HEK293 (cell line): ENCODE results near the gene POC1B.

Experiments
- CTCF ChIA-PET: fragments of 350-600 bp; formaldehyde crosslinking; extraction: SDS; loops from one replicate; lab custom pipeline; 2021; ENCODE audit warnings: antibody characterized with exemption; lab: Yijun Ruan, JAX
- POLR2A ChIA-PET: fragments of 300-600 bp; formaldehyde crosslinking; extraction: SDS; loops from one replicate; lab custom pipeline; 2020; ENCODE audit warnings: antibody characterized with exemption, inconsistent platforms; lab: Yijun Ruan, JAX
- H3K27ac ChIP-seq: fragments of 200-500 bp; sonication (Bioruptor generic); 2 replicates; pipeline ENCODE4 v1.5.1; 2014; ENCODE audit warnings: low read depth, low read length, control low read depth, inconsistent platforms; ENCODE audit errors: extremely low read depth
- H3K36me3 ChIP-seq, 2 experiments: fragments of 200-500 bp in 1 of 2; sonication (Bioruptor generic) in 1 of 2; 1 replicate in 1 of 2; 2 replicates in 1 of 2; pipeline ENCODE4 v1.5.1; 2014 to 2017; ENCODE audit warnings: inconsistent platforms in 2 of 2, low read length in 2 of 2; ENCODE audit not compliant: control insufficient read depth in 2 of 2, insufficient read depth in 1 of 2
- H3K4me1 ChIP-seq: fragments of 200-500 bp; sonication (Bioruptor generic); 2 replicates; pipeline ENCODE4 v1.5.1; 2014; ENCODE audit warnings: mild to moderate bottlenecking, low read length, inconsistent platforms; ENCODE audit not compliant: control insufficient read depth, insufficient read depth
- H3K4me3 ChIP-seq: 2 replicates; pipeline ENCODE4 v1.5.1; 2011; ENCODE audit warnings: low read depth, mild to moderate bottlenecking, control low read depth, low read length, moderate library complexity
- H3K9me3 ChIP-seq: fragments of 200-500 bp; sonication (Bioruptor generic); 2 replicates; pipeline ENCODE4 v1.5.1; 2014; ENCODE audit warnings: low read depth, low read length, inconsistent platforms; ENCODE audit not compliant: control insufficient read depth, insufficient read depth
- BCL11A ChIP-seq: fragments of 450-650 bp; formaldehyde crosslinking; IDR thresholded peaks from 2 replicates; pipeline ENCODE4 v1.5.1; 2016; ENCODE audit warnings: low read depth, missing biosample characterization, missing genetic modification characterization
- BCL6B ChIP-seq: fragments of 450-650 bp; formaldehyde crosslinking; IDR thresholded peaks from 2 replicates; pipeline ENCODE4 v1.5.1; 2017; ENCODE audit warnings: missing biosample characterization, missing genetic modification characterization
- CTCF ChIP-seq: fragments of 450-650 bp; formaldehyde crosslinking; IDR thresholded peaks from 2 replicates; pipeline ENCODE4 v1.5.1; 2016; ENCODE audit warnings: missing biosample characterization, missing genetic modification characterization
- RBAK ChIP-seq: fragments of 450-650 bp; formaldehyde crosslinking; IDR thresholded peaks from 2 replicates; pipeline ENCODE4 v1.5.1; 2016; ENCODE audit warnings: missing biosample characterization, missing genetic modification characterization
- ZBTB8A ChIP-seq: fragments of 450-650 bp; formaldehyde crosslinking; IDR thresholded peaks from 2 replicates; pipeline ENCODE4 v1.5.1; 2016; ENCODE audit warnings: missing biosample characterization, missing genetic modification characterization
- ZNF10 ChIP-seq: fragments of 450-650 bp; formaldehyde crosslinking; IDR thresholded peaks from 2 replicates; pipeline ENCODE4 v1.5.1; 2017; ENCODE audit warnings: missing biosample characterization, missing genetic modification characterization
- ZNF114 ChIP-seq: fragments of 450-650 bp; formaldehyde crosslinking; IDR thresholded peaks from 2 replicates; pipeline ENCODE4 v1.5.0; 2017; ENCODE audit warnings: missing biosample characterization, missing genetic modification characterization
- ZNF184 ChIP-seq: fragments of 450-650 bp; IDR thresholded peaks from 2 replicates; pipeline ENCODE4 v1.5.1; 2018; ENCODE audit warnings: missing biosample characterization, mild to moderate bottlenecking, missing genetic modification characterization
- ZNF19 ChIP-seq: fragments of 450-650 bp; formaldehyde crosslinking; IDR thresholded peaks from 2 replicates; pipeline ENCODE4; 2016; ENCODE audit warnings: missing biosample characterization, missing genetic modification characterization, low read depth
- ZNF214 ChIP-seq: fragments of 450-650 bp; formaldehyde crosslinking; IDR thresholded peaks from 2 replicates; pipeline ENCODE4 v1.5.1; 2017; ENCODE audit warnings: missing biosample characterization, mild to moderate bottlenecking, missing genetic modification characterization, borderline replicate concordance
- ZNF223 ChIP-seq: fragments of 450-650 bp; formaldehyde crosslinking; IDR thresholded peaks from 2 replicates; pipeline ENCODE4 v1.5.1; 2016; ENCODE audit warnings: missing biosample characterization, missing genetic modification characterization
- ZNF24 ChIP-seq: fragments of 450-650 bp; formaldehyde crosslinking; IDR thresholded peaks from 2 replicates; pipeline ENCODE4 v1.5.1; 2016; ENCODE audit warnings: missing biosample characterization, missing genetic modification characterization
- ZNF292 ChIP-seq: fragments of 450-650 bp; formaldehyde crosslinking; IDR thresholded peaks from 2 replicates; pipeline ENCODE4 v1.5.1; 2016; ENCODE audit warnings: low read depth, missing biosample characterization, missing genetic modification characterization, borderline replicate concordance
- ZNF311 ChIP-seq: fragments of 450-650 bp; formaldehyde crosslinking; IDR thresholded peaks from 2 replicates; pipeline ENCODE4 v1.5.1; 2017; ENCODE audit warnings: missing biosample characterization, missing genetic modification characterization, borderline replicate concordance
- ZNF366 ChIP-seq: fragments of 450-650 bp; formaldehyde crosslinking; conservative IDR thresholded peaks from 2 replicates; pipeline ENCODE4 v1.5.1; 2016; ENCODE audit warnings: missing biosample characterization, missing genetic modification characterization
- ZNF37A ChIP-seq: fragments of 450-650 bp; IDR thresholded peaks from 2 replicates; pipeline ENCODE4 v1.5.1; 2018; ENCODE audit warnings: missing biosample characterization, missing genetic modification characterization
- ZNF488 ChIP-seq: fragments of 450-650 bp; formaldehyde crosslinking; IDR thresholded peaks from 2 replicates; pipeline ENCODE4 v1.5.1; 2016; ENCODE audit warnings: missing biosample characterization, missing genetic modification characterization
- ZNF513 ChIP-seq: fragments of 450-650 bp; IDR thresholded peaks from 2 replicates; pipeline ENCODE4 v1.5.1; 2018; ENCODE audit warnings: missing biosample characterization, missing genetic modification characterization
- ZNF521 ChIP-seq: fragments of 450-650 bp; formaldehyde crosslinking; IDR thresholded peaks from 2 replicates; pipeline ENCODE4 v1.5.1; 2017; ENCODE audit warnings: missing biosample characterization, mild to moderate bottlenecking, missing genetic modification characterization
- ZNF561 ChIP-seq: fragments of 450-650 bp; IDR thresholded peaks from 2 replicates; pipeline ENCODE4 v1.5.1; 2018; ENCODE audit warnings: missing biosample characterization, missing genetic modification characterization, borderline replicate concordance
- ZNF677 ChIP-seq: fragments of 450-650 bp; IDR thresholded peaks from 2 replicates; pipeline ENCODE4 v1.5.0; 2018; ENCODE audit warnings: missing biosample characterization, mild to moderate bottlenecking, missing genetic modification characterization, moderate library complexity
- ZNF701 ChIP-seq: fragments of 450-650 bp; formaldehyde crosslinking; IDR thresholded peaks from 2 replicates; pipeline ENCODE4 v1.5.1; 2016; ENCODE audit warnings: missing biosample characterization, missing genetic modification characterization
- ZNF747 ChIP-seq: fragments of 450-650 bp; formaldehyde crosslinking; IDR thresholded peaks from 2 replicates; pipeline ENCODE4 v1.5.1; 2016; ENCODE audit warnings: missing biosample characterization, missing genetic modification characterization
- ZNF776 ChIP-seq: fragments of 450-650 bp; formaldehyde crosslinking; IDR thresholded peaks from 2 replicates; pipeline ENCODE4 v1.5.0; 2017; ENCODE audit warnings: missing biosample characterization, missing genetic modification characterization, borderline replicate concordance
- ZNF785 ChIP-seq: fragments of 450-650 bp; formaldehyde crosslinking; IDR thresholded peaks from 2 replicates; pipeline ENCODE4 v1.5.1; 2016; ENCODE audit warnings: missing biosample characterization, missing genetic modification characterization
- ZNF843 ChIP-seq: fragments of 450-650 bp; formaldehyde crosslinking; IDR thresholded peaks from 2 replicates; pipeline ENCODE4 v1.5.1; 2016; ENCODE audit warnings: missing biosample characterization, missing genetic modification characterization

POC1B gene

GRCh38 chr12:89479982-89480381, 45.9 kb downstream of the POC1B start:
- CTCF ChIA-PET: interaction anchor here (0.6 to 1.0 kb wide), 2 partner anchors 9 to 10 kb away, joined by 3 to 4 read pairs; no protein-coding TSS in a partner anchor
- no peak overlapping the region for H3K27ac ChIP-seq

GRCh38 chr12:89477633-89478279, 48.1 kb downstream of the POC1B start:
- H3K36me3 ChIP-seq: no peaks in the 10 kb centered on the region; a peak in 1 of 3 replicates
- H3K27ac ChIP-seq: no peak overlapping the region
- POLR2A ChIA-PET: no interaction called here
- H3K9me3 ChIP-seq: no peaks in the 10 kb centered on the region
- CTCF ChIA-PET: interaction anchor here (0.6 kb wide), 1 partner anchor 713 kb away, joined by 3 read pairs; no protein-coding TSS in a partner anchor
- TF ChIP-seq ZNF513 (tag by site-specific recombination) (peak; percentile 33; the same call in 1 of the 2 replicates), ZNF24 (peak; percentile 63; the same call in 1 of the 2 replicates), ZNF747 (tag by site-specific recombination) (no peak), ZBTB8A (tag by site-specific recombination) (no peak), ZNF488 (no peak)
- TF ChIP-seq, all 188 proteins: peak for 2
- Histone ChIP-seq H3K4me3 (no peak overlapping the region), H3K4me1 (no peaks in the 10 kb centered on the region)

More at GRCh38 chr12:89479982-89480381, 45.9 kb downstream of the POC1B start:
- POLR2A ChIA-PET: interaction anchor here (0.6 kb wide), 1 partner anchor 51 kb away, joined by 4 read pairs; no protein-coding TSS in a partner anchor
- Histone ChIP-seq H3K9me3 (no peaks in the 10 kb centered on the region), H3K36me3 (no peaks in the 10 kb centered on the region; a peak in 2 of 3 replicates), H3K4me3 (no peak overlapping the region), H3K4me1 (no peaks in the 10 kb centered on the region)
- TF ChIP-seq ZNF561 (tag by site-specific recombination) (no peak), ZNF701 (tag by site-specific recombination) (no peak)

GRCh38 chr12:89476904-89477595, 48.8 kb downstream of the POC1B start:
- CTCF ChIA-PET: interaction anchor here (0.7 kb wide), 1 partner anchor 66 kb away, joined by 4 read pairs; no protein-coding TSS in a partner anchor

GRCh38 chr12:89476232-89476631, 49.6 kb downstream of the POC1B start:
- CTCF ChIA-PET: no interaction called here
- Histone ChIP-seq H3K4me1 (no peaks in the 10 kb centered on the region), H3K27ac (no peak overlapping the region), H3K9me3 (no peaks in the 10 kb centered on the region), H3K36me3 (no peaks in the 10 kb centered on the region; a peak in 1 of 3 replicates), H3K4me3 (no peak overlapping the region)
- POLR2A ChIA-PET: no interaction called here
- TF ChIP-seq ZNF37A (no peak), ZNF785 (tag by site-specific recombination) (no peak), ZNF114 (tag by site-specific recombination) (no peak), BCL6B (tag by site-specific recombination) (no peak), ZNF10 (no peak), CTCF (no peak), ZNF366 (tag by site-specific recombination) (no peak), ZNF843 (tag by site-specific recombination) (no peak), ZNF776 (no peak), ZNF19 (no peak), ZNF677 (no peak)

More at GRCh38 chr12:89476904-89477595, 48.8 kb downstream of the POC1B start:
- no peak overlapping the region for H3K4me3 ChIP-seq
- POLR2A ChIA-PET: no interaction called here
- H3K9me3 ChIP-seq: no peaks in the 10 kb centered on the region
- H3K4me1 ChIP-seq: no peaks in the 10 kb centered on the region
- no peaks in the 10 kb centered on the region; a peak in 1 of 3 replicates for H3K36me3 ChIP-seq
- H3K27ac ChIP-seq: no peak overlapping the region
- TF ChIP-seq ZNF214 (tag by site-specific recombination) (no peak), ZNF114 (tag by site-specific recombination) (no peak), RBAK (tag by site-specific recombination) (no peak), ZNF292 (tag by site-specific recombination) (no peak), BCL11A (tag by site-specific recombination) (no peak), ZNF223 (tag by site-specific recombination) (no peak), ZNF311 (tag by site-specific recombination) (no peak), ZNF521 (tag by site-specific recombination) (no peak), ZNF184 (tag by site-specific recombination) (no peak)
